ENCODE data around the gene CCDC80.
A peak's percentile ranks its signal among the peaks of the same experiment; 100 is the strongest.
"Not testable (repeated sequence)": the region's sequence is repeated elsewhere in the genome, so short reads cannot be mapped to it uniquely, and the experiment has no call there.

The CCDC80 gene

DNA sequence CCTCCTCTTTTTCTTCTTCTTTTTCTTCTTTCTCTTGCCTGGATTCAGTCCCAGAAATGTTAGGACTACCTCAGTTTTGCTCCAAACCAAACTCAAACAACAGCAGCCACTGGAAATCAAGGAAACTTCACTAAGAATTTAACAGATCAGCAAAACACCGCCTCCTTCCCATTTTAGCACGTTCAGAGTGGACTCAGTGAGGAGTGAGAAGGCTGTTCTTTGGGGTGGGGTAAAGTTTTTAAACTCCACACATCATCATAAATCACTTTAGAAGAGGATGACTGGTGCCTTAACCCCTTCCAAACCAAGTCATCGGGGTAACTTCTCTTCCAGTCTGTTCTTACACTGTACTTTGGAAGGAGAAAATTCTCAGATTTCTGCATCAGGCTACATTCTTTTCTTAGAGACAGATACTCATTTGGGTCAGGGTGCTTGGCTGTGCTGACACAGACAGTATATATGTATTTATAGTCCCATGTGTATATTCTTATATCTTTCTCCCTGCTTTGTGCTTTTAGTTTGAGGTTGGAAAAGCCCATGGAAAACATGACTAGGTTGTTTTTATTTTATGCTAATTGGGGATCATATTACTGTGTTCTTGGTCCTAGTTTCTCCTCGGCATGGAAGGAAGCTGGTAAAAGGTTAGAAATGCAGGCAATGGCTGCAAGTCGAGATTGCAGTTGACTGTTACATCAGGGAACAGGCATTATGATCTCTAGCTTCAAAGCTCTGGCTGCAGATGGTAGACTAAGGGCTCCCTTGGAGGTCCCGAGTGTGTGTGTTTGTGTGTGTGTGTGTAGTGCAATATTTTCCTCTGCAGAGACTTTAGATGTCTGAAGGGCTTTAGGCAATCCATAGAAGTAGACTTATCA is at the start of gene CCDC80:
Gene CCDC80, minus strand, starts transcription at position 214 of the 872 bp plus-strand sequence. CDS start 1,238 bp downstream, outside the sequence.
- DNase-seq (ENCODE audit: extremely low read depth in 1 of 2, low read depth in 1 of 2) = no peak

DNA sequence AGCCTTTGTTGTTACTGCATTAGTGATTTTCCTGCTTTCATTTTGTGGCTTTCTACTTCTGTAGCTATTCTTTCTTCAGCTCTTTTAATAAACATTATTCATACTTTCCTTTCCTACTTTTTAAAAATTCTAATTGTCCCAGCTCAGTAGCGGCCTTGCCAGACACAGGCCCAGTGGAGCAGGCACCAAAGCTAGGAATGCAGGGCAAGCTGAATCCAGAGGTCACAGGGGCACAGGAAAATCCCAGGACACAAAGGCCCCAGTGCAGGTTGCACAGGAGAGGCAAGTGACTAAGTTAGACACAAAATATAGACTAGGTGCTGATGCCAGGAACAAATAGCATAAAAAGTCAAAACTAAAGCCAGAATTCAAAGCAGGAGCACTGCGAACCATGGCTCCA is 49.0 kb upstream of the CCDC80 start:
- DNase-seq (ENCODE audit: extremely low read depth in 1 of 2, low read depth in 1 of 2) = no peak

GRCh38 chr3:112689385-112689784 is 48.4 kb upstream of the CCDC80 start:
- no peak for DNase-seq (ENCODE audit: extremely low read depth in 1 of 2, low read depth in 1 of 2)

DNA sequence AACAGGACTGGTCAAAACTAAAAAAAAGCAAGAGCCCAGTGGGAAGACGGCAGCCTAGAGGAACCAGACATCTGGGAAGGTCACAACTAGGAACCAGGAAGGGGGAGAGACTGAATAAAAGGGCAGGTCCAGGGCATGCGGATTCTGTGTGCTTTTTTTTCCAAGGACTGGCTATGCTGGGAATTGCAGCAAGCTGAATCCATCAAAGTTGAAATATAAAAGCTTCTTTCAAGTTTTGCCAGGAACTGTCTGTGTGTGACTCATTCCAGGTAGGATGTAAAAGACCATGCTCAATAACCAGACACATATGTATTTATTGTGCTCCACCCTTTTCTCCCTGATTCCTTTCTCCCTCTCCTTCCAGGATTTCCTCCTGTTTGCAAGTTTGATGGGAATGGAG is 47.9 kb upstream of the CCDC80 start:
- no peak for DNase-seq (ENCODE audit: extremely low read depth in 1 of 2, low read depth in 1 of 2)

DNA sequence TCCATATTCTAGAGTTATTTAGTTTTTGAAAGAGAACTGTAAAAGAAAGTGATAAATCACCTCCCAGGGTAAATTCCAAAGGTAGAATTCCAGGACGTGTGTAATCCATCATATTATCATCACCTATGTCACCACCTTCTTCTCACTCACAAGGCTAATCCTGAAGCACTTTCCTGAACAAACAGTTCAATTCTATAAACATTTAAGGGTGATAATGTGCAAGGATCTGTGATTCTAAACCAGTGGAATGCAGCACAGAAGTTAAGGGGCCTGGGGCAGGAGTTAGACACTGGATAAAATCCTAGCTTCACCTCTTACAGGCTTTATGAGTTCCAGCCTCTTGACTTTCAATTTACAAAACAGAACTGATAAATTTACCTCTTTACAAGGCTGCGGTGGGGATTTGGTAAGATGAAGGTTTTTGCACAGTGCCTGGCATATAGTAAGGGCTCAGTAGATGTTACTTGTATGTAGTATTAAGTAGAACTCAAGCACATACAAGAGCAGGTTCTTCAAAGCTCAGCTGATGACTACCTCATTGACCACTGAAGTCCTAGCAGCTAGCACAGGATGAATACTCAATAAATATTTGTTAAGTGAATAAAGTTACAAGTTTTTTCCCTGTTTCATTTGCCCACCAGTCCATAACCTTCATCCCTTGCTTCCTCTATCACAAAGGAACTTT is 47.3 kb upstream of the CCDC80 start:
- no peak for DNase-seq (ENCODE audit: extremely low read depth in 1 of 2, low read depth in 1 of 2)

DNA sequence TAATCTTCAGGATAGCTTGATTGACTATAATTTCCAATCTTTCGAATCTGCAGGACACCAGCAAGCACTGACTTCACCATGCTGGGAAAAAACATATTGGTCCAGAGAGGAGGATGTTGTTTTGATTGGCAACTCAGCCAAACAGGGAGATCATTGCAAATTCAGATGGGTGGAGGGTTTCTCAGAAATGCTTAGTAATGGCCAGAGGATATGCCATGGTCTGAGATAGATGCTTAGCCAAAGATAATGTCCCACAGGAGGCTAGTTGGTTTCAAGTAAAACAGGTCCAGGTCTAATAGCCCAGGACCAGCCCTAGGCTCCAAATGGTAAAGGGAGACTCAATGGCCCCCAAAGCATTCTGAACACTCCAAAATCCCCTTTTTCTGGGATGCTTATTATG is 46.7 kb upstream of the CCDC80 start:
- no peak for DNase-seq (ENCODE audit: extremely low read depth in 1 of 2, low read depth in 1 of 2)

DNA sequence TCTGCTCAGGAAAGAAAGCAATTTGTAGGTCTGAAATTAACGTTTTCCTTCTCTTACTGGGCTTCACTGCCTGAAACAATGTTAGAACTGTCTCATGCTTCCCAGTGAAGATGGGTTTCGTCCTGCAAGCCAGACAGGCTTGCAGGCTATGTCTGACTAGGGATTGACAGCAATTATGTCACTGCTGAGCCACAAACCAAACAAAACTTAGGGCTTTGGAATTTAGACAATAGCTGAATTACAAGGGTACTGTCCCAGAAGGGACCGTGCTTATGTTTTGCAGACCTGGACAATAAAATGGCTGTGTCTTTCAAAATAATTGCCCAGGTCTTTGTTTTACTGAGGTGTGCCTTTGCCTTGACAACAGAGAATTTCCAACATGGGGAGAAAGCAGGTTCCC is 46.3 kb upstream of the CCDC80 start:
- DNase-seq (ENCODE audit: extremely low read depth in 1 of 2, low read depth in 1 of 2) = no peak

DNA sequence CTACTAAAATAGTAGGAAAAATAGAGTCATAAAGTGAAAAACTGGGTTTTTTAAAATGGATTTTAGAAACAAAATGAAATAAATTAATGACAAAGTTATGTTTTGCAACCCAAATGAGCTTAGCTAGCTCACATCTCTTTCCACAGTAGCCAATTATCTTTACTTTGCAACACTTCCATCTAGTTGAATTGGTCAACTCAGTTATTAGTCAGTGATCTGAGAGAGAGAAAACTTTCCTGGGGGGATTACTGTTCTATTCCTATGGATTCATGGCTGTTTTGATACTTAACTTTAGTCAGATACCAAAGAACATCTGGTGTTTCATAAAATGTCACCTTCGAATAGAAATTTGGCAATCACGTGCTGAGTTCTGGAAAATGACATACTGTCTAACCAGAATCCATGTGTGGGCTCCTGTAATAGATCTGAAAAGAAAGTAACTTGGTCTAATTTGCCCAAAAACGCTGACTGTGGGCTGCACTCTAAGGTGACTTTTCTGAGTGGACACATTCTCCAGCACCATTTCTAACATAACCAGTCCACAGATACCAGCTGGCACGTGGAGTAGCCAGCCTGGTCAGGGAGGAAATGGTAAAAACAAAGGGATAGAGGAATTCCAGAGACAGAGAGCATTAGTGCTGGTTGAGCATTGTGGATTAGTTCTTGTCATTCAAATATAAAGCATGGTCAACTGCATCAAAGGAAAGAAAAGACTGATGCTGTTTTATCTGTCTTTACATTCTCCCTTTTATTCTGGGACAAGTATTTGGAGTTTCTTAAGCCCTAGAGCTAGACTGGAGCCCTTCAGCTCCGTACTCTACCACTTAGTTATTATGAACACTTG is 45.2 kb upstream of the CCDC80 start:
- no peak for DNase-seq (ENCODE audit: extremely low read depth in 1 of 2, low read depth in 1 of 2)

DNA sequence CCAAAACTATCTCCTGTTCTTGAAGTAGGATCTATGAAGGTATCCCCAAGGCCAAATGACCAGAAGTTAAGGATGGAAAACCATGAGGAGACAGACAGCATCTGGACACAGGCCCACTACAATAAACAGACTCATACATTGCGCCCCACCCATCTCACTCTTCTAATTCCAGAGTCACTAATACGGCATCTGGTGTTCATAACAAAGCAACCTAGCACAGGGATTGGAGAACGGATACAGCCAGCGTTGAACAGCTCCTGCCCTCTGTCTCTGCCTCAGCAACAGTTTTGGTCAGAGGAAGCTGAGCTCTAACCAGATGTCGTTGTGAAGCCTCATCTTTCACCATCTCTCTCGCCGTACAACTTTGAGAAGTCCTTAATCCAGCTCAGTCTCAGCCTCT is 44.5 kb upstream of the CCDC80 start:
- no peak for DNase-seq (ENCODE audit: extremely low read depth in 1 of 2, low read depth in 1 of 2)

GRCh38 chr3:112682361-112682760 is 41.4 kb upstream of the CCDC80 start:
- DNase-seq (ENCODE audit: extremely low read depth in 1 of 2, low read depth in 1 of 2) = no peak

GRCh38 chr3:112681822-112682325 is 40.9 kb upstream of the CCDC80 start:
- no peak for DNase-seq (ENCODE audit: extremely low read depth in 1 of 2, low read depth in 1 of 2)

- peak; percentile 62 to 89 for DNase-seq (ENCODE audit: extremely low read depth in 1 of 2, low read depth in 1 of 2)
Observed at GRCh38 chr3:112676659-112677234, 35.8 kb upstream of the CCDC80 start.

DNA sequence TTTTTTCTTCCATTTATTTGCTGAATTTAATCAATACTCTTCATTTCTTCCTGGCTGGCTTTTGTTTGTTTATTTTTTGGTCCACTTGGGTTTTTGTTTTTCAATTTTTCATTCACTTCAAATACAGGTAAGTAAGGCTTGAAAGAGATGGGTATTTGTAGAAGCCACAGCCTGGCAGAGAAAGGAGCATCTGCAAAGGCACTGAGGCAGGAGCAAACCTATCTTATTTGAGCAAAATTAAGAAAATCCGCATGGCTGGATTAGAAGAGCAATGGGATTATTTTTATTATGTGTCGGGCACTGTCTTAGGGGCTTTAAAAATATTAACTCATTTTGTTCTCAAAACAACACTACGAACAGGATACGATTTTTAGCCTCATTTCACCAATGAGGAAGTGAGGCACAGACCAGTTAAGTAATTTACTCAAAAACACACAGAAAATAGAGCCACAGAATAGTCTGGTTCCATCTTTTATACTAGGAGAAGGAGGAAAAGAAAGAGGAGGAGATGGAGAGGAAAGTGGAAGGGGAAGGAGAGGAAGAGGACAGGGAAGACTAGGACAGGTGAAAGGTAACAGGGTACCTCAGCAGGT is 35.1 kb upstream of the CCDC80 start:
- no peak for DNase-seq (ENCODE audit: extremely low read depth in 1 of 2, low read depth in 1 of 2)

DNA sequence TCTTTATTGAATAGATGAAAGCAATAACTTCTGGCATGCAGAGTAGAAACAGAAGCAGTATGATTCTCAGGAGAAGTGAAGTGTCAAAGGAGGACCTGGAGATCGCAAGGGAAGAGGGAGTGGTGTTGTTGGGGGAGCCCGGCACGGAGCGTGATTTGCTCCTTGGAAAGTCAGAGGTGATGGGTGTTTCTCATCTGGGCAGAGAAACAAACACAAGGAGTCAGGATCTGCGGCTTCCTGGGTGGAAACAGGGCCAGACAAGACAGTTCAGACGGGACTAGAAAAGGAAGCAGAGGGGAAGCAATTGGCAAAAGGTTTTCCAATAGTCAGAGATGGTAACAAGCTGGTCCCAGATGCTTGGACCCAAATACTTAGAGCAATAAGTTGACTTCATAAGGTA is 34.4 kb upstream of the CCDC80 start:
- DNase-seq (ENCODE audit: extremely low read depth in 1 of 2, low read depth in 1 of 2) = no peak

DNA sequence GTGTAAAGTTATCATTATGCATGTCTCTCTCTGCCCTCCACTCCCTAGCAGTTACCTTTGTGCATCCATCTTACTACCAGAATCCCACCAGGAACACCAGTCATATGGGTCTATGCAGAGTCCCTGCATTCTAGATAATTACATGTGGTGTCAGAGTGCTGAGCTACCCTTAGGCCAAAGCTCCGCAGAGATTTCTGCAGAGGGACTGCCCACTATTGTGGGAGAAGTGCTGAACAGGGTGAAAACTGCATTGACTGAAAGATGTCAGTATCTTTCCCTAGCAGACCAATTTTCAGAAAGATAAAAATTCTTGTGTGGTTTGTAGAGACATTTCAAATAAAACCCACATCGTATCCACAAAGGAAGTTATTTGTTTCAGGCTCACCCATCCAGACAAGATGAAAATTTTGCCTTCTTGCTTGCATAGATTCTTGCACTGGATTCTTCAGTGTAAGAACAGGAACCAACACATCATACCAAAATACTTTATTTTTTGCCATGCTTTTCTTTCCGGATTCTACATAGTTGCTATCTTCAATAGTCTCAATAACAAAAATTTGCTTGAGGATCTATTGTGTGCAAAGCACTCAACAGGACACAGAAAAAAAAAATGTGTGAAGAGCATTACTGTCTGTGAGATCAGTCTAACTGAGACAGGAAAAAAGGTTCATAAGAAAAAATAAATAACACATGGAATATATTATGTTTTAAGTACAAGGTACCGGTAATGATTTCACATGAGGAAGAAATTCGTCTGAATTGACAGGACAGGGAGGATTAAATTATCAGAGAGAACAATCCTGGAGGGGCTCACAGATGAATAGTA is 32.0 kb upstream of the CCDC80 start:
- no peak for DNase-seq (ENCODE audit: extremely low read depth in 1 of 2, low read depth in 1 of 2)

DNA sequence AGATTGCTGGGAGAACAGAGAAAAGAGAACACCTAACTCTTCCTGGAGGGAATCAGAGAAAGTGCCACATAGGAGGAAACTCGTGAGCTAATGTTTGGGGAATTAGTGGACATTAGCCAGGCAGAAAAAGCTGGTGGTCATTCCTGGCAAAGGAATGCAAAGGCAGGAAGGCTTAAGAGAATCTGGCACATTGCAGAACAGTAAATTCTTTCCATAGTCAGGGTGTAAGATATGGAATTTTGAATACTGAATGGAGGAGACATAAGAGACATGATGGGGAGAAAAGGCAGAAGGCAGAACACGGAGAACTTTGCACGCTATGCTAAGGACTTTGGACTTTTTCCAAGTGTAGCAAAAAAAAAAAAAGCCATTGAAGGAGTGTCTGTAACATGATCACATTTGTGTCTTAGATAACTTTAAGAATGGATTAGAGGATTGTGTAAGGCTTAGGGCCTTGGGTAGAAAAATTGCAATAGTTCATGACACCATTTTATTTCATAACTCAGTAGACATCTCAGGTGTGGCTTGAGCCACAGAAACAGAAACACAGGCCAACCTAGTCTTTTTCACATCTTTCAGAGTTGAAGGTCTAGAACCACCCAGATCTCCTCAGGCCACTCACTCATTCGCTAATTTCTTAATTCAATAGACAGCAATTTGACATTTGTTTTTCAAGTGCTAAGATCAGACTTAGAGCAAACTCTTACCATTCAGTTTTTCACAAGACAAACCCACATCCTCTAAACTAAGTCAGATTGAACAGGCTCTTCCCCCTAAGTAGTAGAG is 31.2 kb upstream of the CCDC80 start:
- no peak for DNase-seq (ENCODE audit: extremely low read depth in 1 of 2, low read depth in 1 of 2)

DNA sequence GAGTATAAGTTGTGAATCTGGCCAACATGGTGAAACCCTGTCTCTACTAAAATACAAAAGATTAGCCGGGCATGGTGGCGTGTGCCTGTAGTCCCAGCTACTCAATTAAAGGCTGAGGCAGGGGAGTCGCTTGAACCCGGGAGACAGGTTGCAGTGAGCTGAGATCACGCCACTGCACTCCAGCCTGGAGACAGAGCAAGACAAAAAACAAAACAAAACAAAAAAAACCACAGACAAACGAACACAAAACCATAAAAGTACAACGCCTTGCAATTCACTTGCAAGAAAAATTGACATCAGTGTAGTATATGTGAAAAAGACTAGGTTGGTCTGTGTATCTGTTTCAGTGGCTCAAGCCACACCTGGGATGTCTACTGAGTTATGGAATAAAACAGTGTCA is 29.9 kb upstream of the CCDC80 start:
- DNase-seq (ENCODE audit: extremely low read depth in 1 of 2, low read depth in 1 of 2) = no peak

- no peak for DNase-seq (ENCODE audit: extremely low read depth in 1 of 2, low read depth in 1 of 2)
Observed at GRCh38 chr3:112667599-112667998, 26.7 kb upstream of the CCDC80 start.

- not testable (repeated sequence) for DNase-seq (ENCODE audit: extremely low read depth in 1 of 2, low read depth in 1 of 2)
Observed at GRCh38 chr3:112665009-112665408, 24.1 kb upstream of the CCDC80 start.

Measured in stimulated activated CD8-positive, alpha-beta memory T cell treated with anti-CD3 and anti-CD28 coated beads, Interleukin-7, amount 100 ng/mL, for 48 hours (primary cell).